ENCODE measurements around the gene HBEGF. TPM values are rescaled to one million over a fixed set of nuclear protein-coding genes. Genes with fewer than 3 reads are reported as not detected.

HBEGF gene
- total RNA-seq, 1 donor = 2.5 TPM

DNA sequence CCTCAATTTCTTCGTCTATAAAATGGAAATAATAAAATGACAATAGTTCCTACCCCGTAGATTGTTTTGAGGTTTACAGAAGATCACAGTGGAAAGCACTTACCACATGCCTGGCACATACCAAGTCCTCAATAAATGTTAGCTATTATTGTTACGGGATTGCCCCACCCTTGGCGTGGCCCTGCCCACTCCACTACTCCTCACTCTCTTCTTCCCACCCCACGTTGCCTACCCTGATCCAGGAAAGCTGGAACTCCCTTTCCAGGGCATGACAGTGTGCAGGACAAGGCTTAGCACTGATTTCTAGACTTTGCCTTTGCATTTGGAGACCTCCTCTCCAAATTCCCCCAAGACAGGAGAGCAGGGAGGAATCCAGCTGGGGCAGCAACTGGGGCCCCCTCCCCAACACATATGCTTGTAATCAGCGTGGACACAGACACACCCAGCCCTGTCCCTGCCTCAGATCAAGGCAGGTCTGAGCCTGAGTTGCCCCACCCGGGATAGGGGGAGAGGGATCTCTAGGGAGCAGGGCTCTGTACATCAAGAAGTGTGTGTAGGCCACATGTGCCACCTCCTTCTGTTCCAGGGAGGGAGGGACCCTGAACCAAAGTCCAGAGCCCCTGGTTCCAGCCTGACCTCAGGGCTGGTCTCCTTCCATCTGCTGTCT lies 20.3 kb upstream of the HBEGF start:
- H4K20me1 ChIP-seq (ENCODE audit: insufficient read depth, low read length) = no peaks in the 10 kb centered on the region
- H3K4me2 ChIP-seq (ENCODE audit: insufficient read depth, low read length) = no peak overlapping the region
- H2AFZ ChIP-seq (ENCODE audit: low read length) = no peak overlapping the region
- H3K4me1 ChIP-seq (ENCODE audit: insufficient read depth, low read length) = no peaks in the 10 kb centered on the region
- H3K4me3 ChIP-seq (ENCODE audit: insufficient read depth, low read length) = no peak overlapping the region
- H3K9me3 ChIP-seq (ENCODE audit: low read depth, low read length) = no peaks in the 10 kb centered on the region
- TF ChIP-seq CTCF (IDR thresholded peaks at IDR 0.05; ENCODE audit: extremely low read depth, low read depth, low read length) = no peak
- no peaks in the 10 kb centered on the region for H3K36me3 ChIP-seq (ENCODE audit: insufficient read depth, low read length)
- no peak for DNase-seq (ENCODE audit: insufficient read length, low spot score, missing footprints)
- peaks cover 5% of the 10 kb centered on the region for H3K27me3 ChIP-seq (ENCODE audit: insufficient read depth, low read length)
- H3K27ac ChIP-seq (ENCODE audit: low read depth, low read length) = no peak overlapping the region
- H3K79me2 ChIP-seq (ENCODE audit: insufficient read depth, low read length) = no peaks in the 10 kb centered on the region

DNA sequence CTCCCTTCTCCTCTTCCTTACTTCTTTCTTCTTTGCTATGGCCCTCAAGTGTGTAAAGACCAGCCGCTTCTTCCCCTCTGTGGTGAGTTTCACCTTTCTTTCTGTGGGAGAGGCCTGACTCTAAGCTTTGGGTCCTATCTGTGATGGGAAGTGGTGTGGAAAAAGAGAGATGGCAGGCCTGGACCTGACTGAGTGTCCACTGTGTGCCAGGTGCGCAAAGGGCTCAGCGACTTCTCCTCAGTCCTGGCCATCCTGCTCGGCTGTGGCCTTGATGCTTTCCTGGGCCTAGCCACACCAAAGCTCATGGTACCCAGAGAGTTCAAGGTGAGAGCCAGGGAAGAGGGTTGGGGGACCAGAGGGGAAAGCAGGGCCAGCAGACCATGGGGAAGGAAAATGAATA lies 19.5 kb upstream of the HBEGF start:
- no peaks in the 10 kb centered on the region for H3K9me3 ChIP-seq (ENCODE audit: low read depth, low read length)
- no peak overlapping the region for H3K4me2 ChIP-seq (ENCODE audit: insufficient read depth, low read length)
- H3K27me3 ChIP-seq (ENCODE audit: insufficient read depth, low read length) = peaks cover 5% of the 10 kb centered on the region
- no peaks in the 10 kb centered on the region for H3K4me1 ChIP-seq (ENCODE audit: insufficient read depth, low read length)
- H3K4me3 ChIP-seq (ENCODE audit: insufficient read depth, low read length) = no peak overlapping the region
- no peaks in the 10 kb centered on the region for H3K79me2 ChIP-seq (ENCODE audit: insufficient read depth, low read length)
- TF ChIP-seq CTCF (IDR thresholded peaks at IDR 0.05; ENCODE audit: extremely low read depth, low read depth, low read length) = no peak
- H4K20me1 ChIP-seq (ENCODE audit: insufficient read depth, low read length) = no peaks in the 10 kb centered on the region
- no peak overlapping the region for H2AFZ ChIP-seq (ENCODE audit: low read length)
- DNase-seq (ENCODE audit: insufficient read length, low spot score, missing footprints) = no peak
- H3K27ac ChIP-seq (ENCODE audit: low read depth, low read length) = no peak overlapping the region
- H3K36me3 ChIP-seq (ENCODE audit: insufficient read depth, low read length) = no peaks in the 10 kb centered on the region

- no peak overlapping the region for H3K27ac ChIP-seq (ENCODE audit: low read depth, low read length)
- TF ChIP-seq CTCF (IDR thresholded peaks at IDR 0.05; ENCODE audit: extremely low read depth, low read depth, low read length) = no peak
- H3K79me2 ChIP-seq (ENCODE audit: insufficient read depth, low read length) = no peaks in the 10 kb centered on the region
- no peaks in the 10 kb centered on the region for H3K36me3 ChIP-seq (ENCODE audit: insufficient read depth, low read length)
- no peak overlapping the region for H3K4me2 ChIP-seq (ENCODE audit: insufficient read depth, low read length)
- H3K4me3 ChIP-seq (ENCODE audit: insufficient read depth, low read length) = no peak overlapping the region
- H2AFZ ChIP-seq (ENCODE audit: low read length) = no peak overlapping the region
- DNase-seq (ENCODE audit: insufficient read length, low spot score, missing footprints) = no peak
- peaks cover 5% of the 10 kb centered on the region for H3K27me3 ChIP-seq (ENCODE audit: insufficient read depth, low read length)
- no peaks in the 10 kb centered on the region for H3K9me3 ChIP-seq (ENCODE audit: low read depth, low read length)
- no peaks in the 10 kb centered on the region for H3K4me1 ChIP-seq (ENCODE audit: insufficient read depth, low read length)
- H4K20me1 ChIP-seq (ENCODE audit: insufficient read depth, low read length) = no peaks in the 10 kb centered on the region
Observed at GRCh38 chr5:140365282-140365681, 18.9 kb upstream of the HBEGF start.

DNA sequence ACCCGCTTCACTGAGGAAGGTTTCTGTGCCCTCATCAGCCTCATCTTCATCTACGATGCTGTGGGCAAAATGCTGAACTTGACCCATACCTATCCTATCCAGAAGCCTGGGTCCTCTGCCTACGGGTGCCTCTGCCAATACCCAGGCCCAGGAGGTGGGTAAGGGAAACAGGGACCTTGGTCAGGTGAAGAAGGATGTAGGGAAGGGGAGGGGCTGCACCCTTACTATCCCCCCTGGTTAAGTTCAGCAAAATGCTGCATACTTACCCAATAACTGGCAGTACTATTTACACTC lies 18.0 kb upstream of the HBEGF start:
- H3K4me2 ChIP-seq (ENCODE audit: insufficient read depth, low read length) = no peak overlapping the region
- H4K20me1 ChIP-seq (ENCODE audit: insufficient read depth, low read length) = no peaks in the 10 kb centered on the region
- peaks cover 5% of the 10 kb centered on the region for H3K27me3 ChIP-seq (ENCODE audit: insufficient read depth, low read length)
- no peak overlapping the region for H3K4me3 ChIP-seq (ENCODE audit: insufficient read depth, low read length)
- no peak for DNase-seq (ENCODE audit: insufficient read length, low spot score, missing footprints)
- H3K36me3 ChIP-seq (ENCODE audit: insufficient read depth, low read length) = no peaks in the 10 kb centered on the region
- H3K79me2 ChIP-seq (ENCODE audit: insufficient read depth, low read length) = no peaks in the 10 kb centered on the region
- TF ChIP-seq CTCF (IDR thresholded peaks at IDR 0.05; ENCODE audit: extremely low read depth, low read depth, low read length) = no peak
- H3K9me3 ChIP-seq (ENCODE audit: low read depth, low read length) = no peaks in the 10 kb centered on the region
- no peaks in the 10 kb centered on the region for H3K4me1 ChIP-seq (ENCODE audit: insufficient read depth, low read length)
- H2AFZ ChIP-seq (ENCODE audit: low read length) = no peak overlapping the region
- no peak overlapping the region for H3K27ac ChIP-seq (ENCODE audit: low read depth, low read length)

Data from osteoblast (primary cell).